Colonic mucosa (tissue), 4 donors: ENCODE results near the gene STK33. TPM values are rescaled to one million over a fixed set of nuclear protein-coding genes. Genes with fewer than 3 reads are reported as not detected.

ENCODE experiments used
- DNase-seq: peaks from one replicate; pipeline ENCODE4 v3.0.0-alpha.2; 2020
- H3K27ac ChIP-seq: fragments of 200-600 bp; one replicate; pipeline ENCODE4 v1.8.0; 2021
- H3K27me3 ChIP-seq: fragments of 200-600 bp; one replicate; pipeline ENCODE4 v1.8.0; 2021
- H3K36me3 ChIP-seq: fragments of 200-600 bp; one replicate; pipeline ENCODE4 v1.8.0; 2021
- H3K4me1 ChIP-seq: fragments of 200-600 bp; one replicate; pipeline ENCODE4 v1.8.0; 2021; ENCODE audit warnings: mild to moderate bottlenecking
- H3K4me3 ChIP-seq: fragments of 200-600 bp; one replicate; pipeline ENCODE4 v1.8.0; 2021
- H3K9ac ChIP-seq, 2 donors: one replicate each; pipeline ENCODE4 v1.7.0; 2013; ENCODE audit warnings: control low read depth in 2 of 2, low read depth in 2 of 2, low read length in 2 of 2
- H3K9me3 ChIP-seq: fragments of 200-600 bp; one replicate; pipeline ENCODE4 v1.8.0; 2021
- intact Hi-C: fragments of 100-400 bp; cut with DNase I; formaldehyde crosslinking; loops from one replicate; pipeline ENCODE4 v1.14.1; 2022
- total RNA-seq, 2 donors: library from RNA; stranded (reverse); fragmentation: NEBNext Ultra II Directional in 1 of 2; extraction: Animal tissue kit (Norgen Biotek cat#: 25700) in 1 of 2; gene quantifications; one replicate each; pipeline ENCODE4 v1.2.1, GENCODE V29; 2021
- TF ChIP-seq, protein P1 (sequence below): fragments of 200-600 bp; IDR thresholded peaks from one replicate; pipeline ENCODE4 v1.8.0; 2022; ENCODE audit warnings: antibody characterized with exemption, mild to moderate bottlenecking
- donor health status: healthy.
- donor health status: DM: no; HTN: no; CAD: no.
- donor health status: DM: no; HTN: no; CAD: no.

STK33 gene
- total RNA-seq, 2 donors from 2014 or later = 3.7 to 4.1 TPM

- DNase-seq = no peak
- no peaks in the 10 kb centered on the region for H3K36me3 ChIP-seq
- H3K9me3 ChIP-seq = no peaks in the 10 kb centered on the region
- TF ChIP-seq, protein P1, sequence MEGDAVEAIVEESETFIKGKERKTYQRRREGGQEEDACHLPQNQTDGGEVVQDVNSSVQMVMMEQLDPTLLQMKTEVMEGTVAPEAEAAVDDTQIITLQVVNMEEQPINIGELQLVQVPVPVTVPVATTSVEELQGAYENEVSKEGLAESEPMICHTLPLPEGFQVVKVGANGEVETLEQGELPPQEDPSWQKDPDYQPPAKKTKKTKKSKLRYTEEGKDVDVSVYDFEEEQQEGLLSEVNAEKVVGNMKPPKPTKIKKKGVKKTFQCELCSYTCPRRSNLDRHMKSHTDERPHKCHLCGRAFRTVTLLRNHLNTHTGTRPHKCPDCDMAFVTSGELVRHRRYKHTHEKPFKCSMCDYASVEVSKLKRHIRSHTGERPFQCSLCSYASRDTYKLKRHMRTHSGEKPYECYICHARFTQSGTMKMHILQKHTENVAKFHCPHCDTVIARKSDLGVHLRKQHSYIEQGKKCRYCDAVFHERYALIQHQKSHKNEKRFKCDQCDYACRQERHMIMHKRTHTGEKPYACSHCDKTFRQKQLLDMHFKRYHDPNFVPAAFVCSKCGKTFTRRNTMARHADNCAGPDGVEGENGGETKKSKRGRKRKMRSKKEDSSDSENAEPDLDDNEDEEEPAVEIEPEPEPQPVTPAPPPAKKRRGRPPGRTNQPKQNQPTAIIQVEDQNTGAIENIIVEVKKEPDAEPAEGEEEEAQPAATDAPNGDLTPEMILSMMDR = no peak
- no peak overlapping the region for H3K9ac ChIP-seq
- H3K27me3 ChIP-seq = no peaks in the 10 kb centered on the region
- no peak overlapping the region for H3K27ac ChIP-seq
- H3K4me3 ChIP-seq = no peak overlapping the region
- intact Hi-C loops = no loop called here
- H3K4me1 ChIP-seq = no peaks in the 10 kb centered on the region
Observed at GRCh38 chr11:8361206-8361605, 232.8 kb downstream of the STK33 start.

- Histone ChIP-seq H3K9ac (no peak overlapping the region), H3K27me3 (no peaks in the 10 kb centered on the region), H3K4me1 (no peaks in the 10 kb centered on the region), H3K36me3 (no peaks in the 10 kb centered on the region), H3K27ac (no peak overlapping the region), H3K4me3 (no peak overlapping the region), H3K9me3 (no peaks in the 10 kb centered on the region)
- DNase-seq = no peak
- intact Hi-C loops = no loop called here
- TF ChIP-seq, protein P1 = no peak
Observed at GRCh38 chr11:8360086-8360828, 233.8 kb downstream of the STK33 start.

DNA sequence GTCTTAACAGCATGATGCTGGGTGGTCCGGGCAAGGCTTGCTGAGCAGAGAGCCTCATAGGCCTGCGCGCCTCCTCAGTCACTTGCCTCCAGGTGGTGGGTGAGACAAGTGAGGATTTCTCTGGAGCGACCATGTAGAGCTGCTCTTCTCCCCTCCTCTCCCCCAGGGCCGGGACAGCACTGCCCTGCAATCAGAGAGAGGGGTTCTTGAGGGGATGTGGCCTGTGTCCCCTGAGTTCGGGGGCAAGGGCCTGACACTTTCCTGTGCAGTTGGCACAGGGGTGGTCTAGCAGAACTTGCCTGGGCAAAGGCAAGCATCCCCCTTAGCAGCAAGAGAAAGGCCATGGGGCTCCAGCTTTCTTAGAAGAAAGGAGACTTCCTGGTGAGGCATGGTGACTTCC is 234.5 kb downstream of the STK33 start:
- no peaks in the 10 kb centered on the region for H3K36me3 ChIP-seq
- no peak overlapping the region for H3K27ac ChIP-seq
- no peak overlapping the region for H3K4me3 ChIP-seq
- no peak overlapping the region for H3K9ac ChIP-seq
- no peak for DNase-seq
- TF ChIP-seq, protein P1 = no peak
- H3K4me1 ChIP-seq = no peaks in the 10 kb centered on the region
- no peaks in the 10 kb centered on the region for H3K9me3 ChIP-seq
- intact Hi-C loops = no loop called here
- H3K27me3 ChIP-seq = no peaks in the 10 kb centered on the region

GRCh38 chr11:8357891-8358566 is 236.0 kb downstream of the STK33 start:
- no peak for DNase-seq
- TF ChIP-seq, protein P1 = no peak
- H3K27me3 ChIP-seq = no peaks in the 10 kb centered on the region
- H3K9ac ChIP-seq = no peak overlapping the region
- H3K4me1 ChIP-seq = no peaks in the 10 kb centered on the region
- no peak overlapping the region for H3K4me3 ChIP-seq
- intact Hi-C loops = no loop called here
- no peak overlapping the region for H3K27ac ChIP-seq
- H3K36me3 ChIP-seq = no peaks in the 10 kb centered on the region
- H3K9me3 ChIP-seq = no peaks in the 10 kb centered on the region

DNA sequence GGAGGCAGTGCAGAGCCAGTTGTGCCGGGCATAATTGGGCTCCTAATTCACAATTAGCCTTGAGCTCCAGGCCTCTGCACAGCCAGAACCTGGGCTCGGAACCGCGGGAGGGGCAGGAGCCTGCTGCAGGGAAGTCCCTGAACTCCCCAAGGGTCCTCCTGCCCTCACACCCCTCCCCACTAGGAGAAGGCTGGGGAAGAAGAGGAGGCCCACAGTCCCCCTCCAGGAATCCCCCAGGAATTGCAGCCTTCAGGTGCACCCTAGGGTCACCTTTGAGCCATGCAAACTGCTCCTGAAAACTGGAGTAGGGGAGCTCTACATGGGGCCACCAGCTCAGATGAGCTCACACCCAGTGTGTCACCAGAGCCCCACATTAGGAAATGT is 236.5 kb downstream of the STK33 start:
- Histone ChIP-seq H3K4me1 (no peaks in the 10 kb centered on the region), H3K36me3 (no peaks in the 10 kb centered on the region)
- DNase-seq = no peak

More for the DNA sequence above, 236.5 kb downstream of the STK33 start:
- no peak overlapping the region for H3K27ac ChIP-seq
- no peak overlapping the region for H3K4me3 ChIP-seq
- no peaks in the 10 kb centered on the region for H3K27me3 ChIP-seq
- TF ChIP-seq, protein P1 = no peak
- intact Hi-C loops = no loop called here
- no peaks in the 10 kb centered on the region for H3K9me3 ChIP-seq
- no peak overlapping the region for H3K9ac ChIP-seq
